Hippocampal formation (tissue), 2 donors: Measurements from ENCODE around the gene SF3A1.

Experiments used
- DNase-seq, 2 donors: peaks; one replicate each; lab custom pipeline; 2025; lab: John Stamatoyannopoulos, UW

SF3A1 gene

GRCh38 chr22:30385942-30386341 lies 29.2 kb upstream of the SF3A1 start:
- DNase-seq = no peak

DNA sequence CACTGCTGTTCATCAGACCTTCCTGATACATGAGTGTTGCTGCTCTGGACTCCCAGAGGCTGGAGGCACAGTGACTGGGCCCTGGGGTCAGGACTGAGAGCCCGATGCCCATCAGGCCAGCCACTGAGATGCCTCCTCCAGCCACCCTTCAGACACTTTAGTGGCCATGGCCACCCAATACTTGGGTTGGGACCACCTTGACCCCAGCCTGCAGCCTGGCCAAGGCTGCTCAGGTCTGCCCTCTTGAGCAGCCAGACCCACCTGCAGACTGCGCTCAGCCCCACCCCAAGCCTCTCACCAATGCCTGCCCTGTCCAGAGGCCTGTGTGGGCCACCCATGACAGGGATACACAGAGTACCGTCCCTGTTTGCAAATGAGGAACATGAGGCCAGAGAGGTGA lies 26.4 kb upstream of the SF3A1 start:
- no peak for DNase-seq

- no peak for DNase-seq
Measured at GRCh38 chr22:30382340-30382739, 25.6 kb upstream of the SF3A1 start.

- no peak for DNase-seq
Measured at GRCh38 chr22:30381264-30381663, 24.6 kb upstream of the SF3A1 start.

DNA sequence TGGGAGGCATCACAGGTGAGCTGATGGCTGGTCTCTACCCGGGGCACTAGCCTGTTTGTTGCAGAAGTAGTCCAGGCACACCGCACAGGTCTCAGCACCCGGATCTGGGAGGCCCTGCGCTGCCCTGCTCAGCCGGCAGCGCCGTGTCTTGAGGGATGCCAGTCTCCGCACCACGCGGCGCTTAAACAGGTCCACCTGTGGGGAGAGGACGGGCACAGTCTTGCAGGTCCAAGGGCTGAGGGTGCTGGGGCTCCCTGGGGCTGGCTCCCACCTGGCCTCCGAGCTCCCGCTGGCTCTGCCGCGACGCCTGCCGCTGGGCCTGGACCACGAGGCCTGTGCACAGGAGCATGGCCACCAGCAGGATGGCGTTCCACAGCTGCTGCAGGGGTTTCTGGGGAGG lies 23.3 kb upstream of the SF3A1 start:
- DNase-seq = no peak

- no peak for DNase-seq
Measured at GRCh38 chr22:30375312-30375849, 18.7 kb upstream of the SF3A1 start.

DNA sequence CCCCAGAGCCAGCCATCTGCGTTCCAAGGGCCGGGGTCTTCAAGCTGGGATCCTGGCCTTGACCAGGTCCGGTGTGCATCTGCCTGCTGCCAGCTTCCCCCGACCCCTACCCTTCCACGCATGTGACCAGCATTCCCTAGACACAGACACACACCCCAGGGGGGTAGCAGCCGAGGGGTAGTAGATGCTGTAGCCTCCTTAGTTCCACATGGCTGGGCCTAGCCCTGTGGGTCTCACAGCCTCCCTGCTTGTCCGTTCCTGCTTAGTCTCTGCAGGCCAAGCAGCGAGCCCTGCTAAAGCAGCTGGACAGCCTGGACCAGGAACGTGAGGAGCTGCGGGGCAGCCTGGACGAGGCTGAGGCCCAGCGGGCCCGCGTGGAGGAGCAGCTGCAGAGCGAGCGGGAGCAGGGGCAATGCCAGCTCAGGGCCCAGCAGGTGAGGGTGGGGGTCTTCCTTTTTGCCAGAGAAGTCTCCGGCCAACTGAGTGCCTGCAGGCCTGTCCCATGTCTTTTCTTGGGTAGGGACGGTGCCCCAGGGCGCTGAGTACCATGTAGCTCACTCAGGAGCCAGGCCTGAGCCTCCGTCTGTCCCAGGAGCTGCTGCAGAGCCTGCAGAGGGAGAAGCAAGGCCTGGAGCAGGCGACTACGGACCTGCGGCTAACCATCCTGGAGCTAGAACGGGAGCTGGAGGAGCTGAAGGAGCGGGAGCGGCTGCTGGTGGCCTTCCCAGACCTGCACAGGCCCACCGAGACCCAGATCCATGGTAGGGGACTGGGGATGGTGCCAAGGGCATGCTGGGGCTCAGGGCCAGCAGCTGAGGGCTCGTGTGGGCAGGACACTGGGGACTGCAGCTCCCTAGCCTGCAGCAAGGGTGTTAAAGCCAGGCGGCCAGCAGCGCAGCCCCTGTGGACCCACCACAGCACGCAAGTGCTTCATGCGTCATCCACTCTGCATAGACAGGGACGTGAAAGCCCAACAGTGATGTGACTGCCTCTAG lies 16.9 kb upstream of the SF3A1 start:
- DNase-seq = no peak

- no peak for DNase-seq
Measured at GRCh38 chr22:30372915-30373314, 16.2 kb upstream of the SF3A1 start.

DNA sequence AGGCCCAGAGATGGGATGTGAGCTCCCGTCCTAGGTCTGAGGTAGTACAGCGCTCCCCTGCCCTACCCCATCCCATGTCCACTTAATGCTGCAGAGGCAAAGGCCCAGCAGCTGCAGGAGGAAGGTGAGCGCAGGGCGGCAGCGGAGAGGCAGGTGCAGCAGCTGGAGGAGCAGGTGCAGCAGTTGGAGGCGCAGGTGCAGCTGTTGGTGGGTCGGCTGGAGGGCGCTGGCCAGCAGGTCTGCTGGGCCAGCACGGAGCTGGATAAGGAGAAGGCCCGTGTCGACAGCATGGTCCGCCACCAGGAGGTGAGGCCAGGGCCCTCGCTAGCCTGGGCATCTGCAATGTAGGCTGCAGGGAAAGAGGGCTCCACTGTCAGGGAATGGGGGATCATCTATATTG lies 15.3 kb upstream of the SF3A1 start:
- DNase-seq = no peak

GRCh38 chr22:30371321-30371720 lies 14.6 kb upstream of the SF3A1 start:
- DNase-seq = no peak

DNA sequence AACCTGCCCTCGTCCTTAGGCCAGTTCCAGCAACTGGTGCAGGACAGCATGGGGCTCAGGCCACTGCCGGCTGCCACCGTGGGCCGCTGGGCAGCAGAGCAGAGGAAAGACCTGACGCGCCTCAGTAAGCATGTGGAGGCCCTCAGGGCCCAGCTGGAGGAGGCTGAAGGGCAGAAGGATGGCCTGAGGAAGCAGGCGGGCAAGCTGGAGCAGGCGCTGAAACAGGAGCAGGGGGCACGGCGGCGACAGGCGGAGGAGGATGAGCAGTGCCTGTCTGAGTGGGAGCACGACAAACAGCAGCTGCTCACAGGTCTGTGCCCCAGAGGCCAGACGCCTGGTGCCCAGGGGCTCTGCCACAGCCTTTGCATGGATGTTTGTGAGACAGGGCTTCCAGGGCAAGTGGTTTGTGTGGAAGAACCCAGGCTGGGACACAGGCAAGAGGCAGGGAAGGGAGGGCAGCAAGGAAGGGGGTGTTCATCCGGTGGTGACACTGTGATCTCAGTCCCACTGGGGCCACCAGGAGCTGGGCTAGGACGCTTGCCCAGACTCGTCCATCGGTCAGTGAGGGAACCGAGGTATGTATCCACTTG lies 14.0 kb upstream of the SF3A1 start:
- DNase-seq = no peak

- DNase-seq = no peak
Measured at GRCh38 chr22:30368420-30368819, 11.7 kb upstream of the SF3A1 start.

DNA sequence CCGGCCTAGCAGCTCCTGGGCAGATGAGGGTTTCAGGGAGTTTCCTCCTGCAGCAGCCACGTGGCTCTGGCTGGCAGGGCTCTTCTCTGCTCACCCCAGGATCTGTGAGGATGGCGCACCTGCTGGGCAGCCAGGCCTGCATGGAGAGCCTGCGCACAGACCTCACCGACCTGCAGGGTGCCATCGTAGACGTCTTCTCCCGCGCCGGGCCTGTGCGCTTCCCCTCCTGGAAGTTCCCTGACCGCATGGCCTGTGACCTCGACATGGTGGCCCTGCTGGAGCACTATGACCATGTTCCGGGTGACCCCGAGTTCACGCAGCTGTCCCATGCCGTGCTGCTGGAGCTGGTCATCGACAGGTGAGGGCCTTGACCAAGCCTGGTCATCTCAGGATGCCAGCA lies 9.2 kb upstream of the SF3A1 start:
- no peak for DNase-seq

- DNase-seq = no peak
Measured at GRCh38 chr22:30362651-30363281, 6.1 kb upstream of the SF3A1 start.

DNA sequence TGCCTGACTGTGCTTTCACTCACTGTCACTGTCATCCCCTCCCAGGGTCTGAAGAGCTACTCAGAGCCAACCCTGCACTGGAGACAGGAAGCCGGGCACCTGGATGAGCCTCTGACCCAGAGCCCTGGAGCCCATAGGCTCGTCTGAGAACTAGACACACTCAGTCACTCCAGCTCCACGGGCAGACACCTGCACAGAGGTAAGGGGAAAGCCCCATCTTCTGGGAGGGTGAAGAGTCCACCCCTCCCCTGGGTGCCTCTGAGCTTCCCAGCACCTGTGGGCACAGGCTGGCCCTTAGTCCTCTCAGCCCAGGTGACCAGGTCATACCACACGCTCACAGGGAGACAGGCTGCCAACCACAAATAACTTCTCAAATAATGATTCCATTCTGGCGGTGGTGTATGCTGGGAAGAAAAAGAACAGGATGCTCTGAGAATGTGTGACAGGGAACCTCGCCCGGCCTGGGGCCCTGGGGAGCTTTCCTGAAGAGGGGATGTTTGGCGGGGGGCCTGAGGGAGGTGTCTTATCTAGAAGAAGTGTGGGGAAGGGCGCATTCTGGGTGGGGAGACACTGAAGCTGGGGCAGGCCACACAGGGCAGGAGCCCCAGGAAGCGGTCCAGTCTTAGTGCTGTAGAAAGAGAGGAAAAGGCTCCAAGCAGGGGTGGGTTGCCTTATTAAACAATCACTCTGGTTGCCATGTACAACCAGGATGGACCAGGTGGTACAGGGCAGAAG lies 5.4 kb upstream of the SF3A1 start:
- no peak for DNase-seq

DNA sequence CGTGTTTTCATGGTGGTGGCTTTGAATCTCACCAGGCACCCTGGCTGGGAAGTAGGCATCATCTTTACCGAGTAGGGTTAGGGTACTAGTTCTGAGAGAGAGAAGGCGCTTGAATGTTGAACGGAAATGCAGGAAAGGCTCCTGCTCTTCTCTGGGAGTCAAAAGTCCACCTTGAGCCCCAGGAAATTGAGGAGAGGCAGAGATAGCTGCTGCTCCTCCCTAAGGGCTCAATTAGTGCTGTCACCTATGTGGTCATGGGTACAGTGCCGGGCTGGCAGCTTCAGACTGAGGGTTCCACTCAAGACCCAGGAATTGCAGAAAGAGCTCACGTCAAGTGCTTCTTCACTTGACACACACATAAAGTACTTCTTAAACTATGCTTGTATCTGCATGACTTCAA lies 1.8 kb upstream of the SF3A1 start:
- DNase-seq = no peak

DNA sequence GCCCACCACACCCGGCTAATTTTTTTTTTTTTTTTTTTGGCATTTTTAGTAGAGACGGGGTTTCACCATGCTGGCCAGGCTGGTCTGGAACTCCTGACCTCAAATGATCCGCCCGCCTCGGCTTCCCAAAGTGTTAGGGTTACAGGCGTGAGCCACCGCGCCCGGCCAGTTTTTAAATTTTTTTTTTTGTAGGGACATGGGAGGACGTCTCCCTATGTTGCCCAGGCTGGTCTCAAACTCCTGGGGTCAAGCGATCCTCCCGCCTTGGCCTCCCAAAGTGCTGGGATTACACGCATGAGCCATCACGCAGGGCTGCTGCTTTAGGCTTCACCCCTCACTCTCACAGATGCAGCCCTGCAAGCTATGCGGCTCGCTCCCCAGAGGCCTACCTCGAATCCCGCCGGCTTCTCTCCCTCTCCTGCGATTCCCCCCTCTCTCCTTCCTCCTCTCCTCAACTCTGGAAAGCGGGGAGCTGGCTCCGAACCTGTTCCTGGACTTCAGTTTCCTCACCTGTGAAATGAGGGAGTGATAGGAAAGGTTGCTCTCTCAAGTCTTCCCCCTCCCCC lies 1.0 kb upstream of the SF3A1 start:
- DNase-seq = no peak

DNA sequence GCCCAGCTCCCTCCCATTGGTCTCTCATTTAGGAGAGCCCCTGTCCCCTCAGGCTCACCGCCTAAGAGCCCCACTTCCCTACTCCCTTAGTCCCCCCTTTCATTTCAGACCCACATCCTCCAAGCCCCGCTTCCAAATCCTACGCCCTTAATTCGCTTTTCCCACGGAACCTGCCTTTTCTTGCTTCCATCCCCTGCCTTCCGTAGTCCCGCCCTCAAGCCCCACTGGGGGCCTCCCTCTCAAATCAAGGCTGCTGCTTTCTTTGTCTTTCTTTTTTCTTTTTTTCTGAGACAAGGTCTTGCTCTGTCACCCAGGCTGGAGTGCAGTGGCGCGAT lies 509 bp upstream of the SF3A1 start:
- no peak for DNase-seq

- no peak for DNase-seq
Measured at GRCh38 chr22:30354644-30355043, 2.0 kb downstream of the SF3A1 start.

DNA sequence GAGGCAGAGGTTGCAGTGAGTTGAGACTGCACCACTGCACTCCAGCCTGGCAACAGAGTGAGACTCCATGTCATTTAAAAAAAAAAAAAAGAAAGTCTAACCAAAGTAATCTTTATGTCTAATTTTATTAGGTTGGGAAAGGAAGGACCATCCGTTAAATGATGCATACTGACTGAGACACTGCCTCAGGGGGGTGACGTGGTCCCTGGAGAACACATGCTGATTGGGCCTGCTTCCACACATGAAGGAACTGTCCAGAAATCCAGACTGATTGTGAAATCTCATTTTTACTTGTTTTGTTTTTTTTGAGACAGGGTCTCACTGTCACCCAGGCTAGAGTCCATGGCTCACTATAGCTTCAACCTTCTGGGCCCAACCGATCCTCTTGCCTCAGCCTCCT lies 5.5 kb downstream of the SF3A1 start:
- DNase-seq = no peak

DNA sequence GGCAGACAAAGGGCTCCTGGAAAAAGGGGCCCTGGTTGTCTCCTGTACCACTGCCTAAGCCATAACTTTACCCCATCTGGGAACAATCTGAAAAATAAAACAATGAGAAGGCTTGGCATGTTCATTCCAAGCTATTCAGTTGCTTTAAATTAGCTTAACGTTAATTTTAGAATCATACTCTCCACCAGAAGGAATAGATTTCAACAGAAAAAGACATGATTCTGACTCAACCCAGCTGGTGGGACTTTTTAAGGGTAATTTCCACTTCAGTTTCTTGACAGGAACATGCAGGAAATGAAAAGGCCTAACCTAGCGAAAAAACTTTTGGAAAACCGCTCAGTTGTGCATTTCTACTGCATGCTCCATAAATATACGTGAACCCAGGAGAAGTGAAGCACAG lies 7.9 kb downstream of the SF3A1 start:
- no peak for DNase-seq

GRCh38 chr22:30348404-30348803 lies 8.3 kb downstream of the SF3A1 start:
- no peak for DNase-seq
